ENCODE data around the gene SEC24B.

DNA sequence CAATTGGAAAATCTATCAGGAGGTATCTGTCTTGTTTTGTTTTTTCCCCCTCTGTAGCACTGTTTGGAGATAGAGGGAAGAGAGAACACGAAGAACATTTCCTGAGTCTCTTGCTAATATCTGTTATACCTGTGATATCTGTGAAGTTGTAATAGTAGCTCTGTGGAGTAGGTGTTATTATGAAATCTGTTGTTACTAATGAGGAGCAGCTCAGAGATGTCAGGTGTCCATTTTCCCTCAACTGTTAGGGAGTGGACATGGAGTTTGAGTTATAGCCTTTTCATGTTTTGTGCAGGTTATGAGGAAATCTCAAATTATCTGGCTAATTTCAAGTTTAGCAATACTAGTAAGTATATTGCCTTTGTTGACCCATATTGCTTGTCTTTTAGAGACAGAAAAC is 52.4 kb downstream of the SEC24B start:
- no peak for TF ChIP-seq ZNF384 (IDR thresholded peaks at IDR 0.05)
- no peak for TF ChIP-seq ELF4 (IDR thresholded peaks at IDR 0.05)
- no peak for TF ChIP-seq CTBP1 (IDR thresholded peaks at IDR 0.05; ENCODE audit: borderline replicate concordance)
- no peak for TF ChIP-seq FOXA1 (IDR thresholded peaks at IDR 0.05)
- no peak for TF ChIP-seq FOXK2 (IDR thresholded peaks at IDR 0.05)
- no peak for TF ChIP-seq SP1 (IDR thresholded peaks at IDR 0.05)
- TF ChIP-seq, protein P1, sequence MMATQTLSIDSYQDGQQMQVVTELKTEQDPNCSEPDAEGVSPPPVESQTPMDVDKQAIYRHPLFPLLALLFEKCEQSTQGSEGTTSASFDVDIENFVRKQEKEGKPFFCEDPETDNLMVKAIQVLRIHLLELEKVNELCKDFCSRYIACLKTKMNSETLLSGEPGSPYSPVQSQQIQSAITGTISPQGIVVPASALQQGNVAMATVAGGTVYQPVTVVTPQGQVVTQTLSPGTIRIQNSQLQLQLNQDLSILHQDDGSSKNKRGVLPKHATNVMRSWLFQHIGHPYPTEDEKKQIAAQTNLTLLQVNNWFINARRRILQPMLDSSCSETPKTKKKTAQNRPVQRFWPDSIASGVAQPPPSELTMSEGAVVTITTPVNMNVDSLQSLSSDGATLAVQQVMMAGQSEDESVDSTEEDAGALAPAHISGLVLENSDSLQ (IDR thresholded peaks at IDR 0.05) = no peak
- no peak for TF ChIP-seq FOXM1 (IDR thresholded peaks at IDR 0.05; ENCODE audit: borderline replicate concordance)
- TF ChIP-seq TARDBP (IDR thresholded peaks at IDR 0.05) = no peak

All from HEK293T (cell line).